Mucosa of stomach (tissue), 1 donor: ENCODE data around the gene SLC8A1.

ENCODE experiments used
- H3K27me3 ChIP-seq: one replicate; pipeline ENCODE4 v1.7.0; 2013; ENCODE audit warnings: mild to moderate bottlenecking, low read length; ENCODE audit not compliant: control insufficient read depth, insufficient read depth
- H3K36me3 ChIP-seq: one replicate; pipeline ENCODE4 v1.7.0; 2013; ENCODE audit warnings: low read length; ENCODE audit not compliant: control insufficient read depth, insufficient read depth
- H3K4me1 ChIP-seq: one replicate; pipeline ENCODE4 v1.7.0; 2013; ENCODE audit warnings: mild to moderate bottlenecking, low read length; ENCODE audit not compliant: control insufficient read depth, insufficient read depth
- H3K4me3 ChIP-seq: one replicate; pipeline ENCODE4 v1.7.0; 2013; ENCODE audit warnings: low read length
- H3K9ac ChIP-seq: one replicate; pipeline ENCODE4 v1.7.0; 2013; ENCODE audit warnings: mild to moderate bottlenecking, low read length, moderate library complexity
- H3K9me3 ChIP-seq: one replicate; pipeline ENCODE4 v1.7.0; 2013; ENCODE audit warnings: mild to moderate bottlenecking, low read length, moderate library complexity; ENCODE audit not compliant: control insufficient read depth
- donor health status: Pancreatic carcinoma.

SLC8A1 gene

DNA sequence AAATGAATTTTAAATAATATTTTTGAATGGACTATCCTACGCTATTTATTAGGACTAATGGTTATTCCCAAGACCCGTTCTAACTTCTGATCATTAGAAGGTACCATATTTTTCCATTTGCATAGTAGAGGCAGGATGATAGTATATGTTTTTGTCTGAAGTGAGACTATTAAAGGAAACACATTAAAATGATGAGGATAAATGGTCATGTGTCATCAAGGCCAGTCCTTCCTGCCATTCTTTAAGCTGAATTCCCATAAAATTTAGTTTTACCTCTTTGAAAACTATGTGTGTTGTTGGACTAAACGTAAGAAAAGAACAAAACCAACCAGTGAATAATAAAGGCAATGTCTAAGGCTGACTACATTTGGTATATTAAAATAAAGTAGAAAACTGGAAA, 121.8 kb downstream of the SLC8A1 start:
- Histone ChIP-seq H3K9me3 (no peaks in the 10 kb centered on the region), H3K27me3 (no peaks in the 10 kb centered on the region), H3K4me3 (no peak overlapping the region), H3K4me1 (no peaks in the 10 kb centered on the region), H3K9ac (no peak overlapping the region), H3K36me3 (no peaks in the 10 kb centered on the region)

DNA sequence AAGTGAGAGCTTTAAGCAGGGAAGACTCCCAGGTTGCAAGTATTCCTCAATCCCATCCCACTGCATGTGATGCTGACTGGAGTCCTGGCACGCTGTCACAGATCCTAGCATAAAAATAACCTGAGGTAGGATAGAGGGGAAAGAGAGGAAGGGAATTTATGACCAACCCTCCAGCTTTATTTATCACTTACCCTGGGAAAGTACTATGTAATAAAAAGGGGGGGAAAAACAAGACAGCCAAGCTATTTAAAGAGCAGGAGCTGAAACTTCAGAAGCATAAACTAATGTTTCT, 122.2 kb downstream of the SLC8A1 start:
- no peaks in the 10 kb centered on the region for H3K4me1 ChIP-seq
- no peaks in the 10 kb centered on the region for H3K9me3 ChIP-seq
- H3K27me3 ChIP-seq = no peaks in the 10 kb centered on the region
- H3K36me3 ChIP-seq = no peaks in the 10 kb centered on the region
- H3K4me3 ChIP-seq = no peak overlapping the region
- no peak overlapping the region for H3K9ac ChIP-seq

DNA sequence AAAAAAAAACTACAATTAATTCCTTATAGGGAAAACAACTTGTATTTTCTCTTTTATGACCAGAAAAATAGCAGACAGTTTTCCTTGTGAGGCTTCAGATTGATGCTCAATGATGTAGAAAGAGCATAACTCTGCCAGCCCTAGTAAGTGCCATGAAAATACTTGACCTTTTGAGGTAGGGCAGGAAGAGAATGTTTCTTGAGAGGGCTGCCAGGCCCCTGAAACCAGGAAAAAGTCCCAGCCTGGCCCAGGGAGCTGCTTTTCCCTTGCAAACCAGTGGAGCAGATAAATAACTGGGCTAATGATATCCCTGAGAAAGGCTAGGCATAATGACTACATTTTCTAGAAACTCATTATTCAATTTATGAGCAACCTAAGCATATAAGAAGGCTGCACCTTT, 126.8 kb downstream of the SLC8A1 start:
- Histone ChIP-seq H3K4me1 (no peaks in the 10 kb centered on the region), H3K36me3 (no peaks in the 10 kb centered on the region)

DNA sequence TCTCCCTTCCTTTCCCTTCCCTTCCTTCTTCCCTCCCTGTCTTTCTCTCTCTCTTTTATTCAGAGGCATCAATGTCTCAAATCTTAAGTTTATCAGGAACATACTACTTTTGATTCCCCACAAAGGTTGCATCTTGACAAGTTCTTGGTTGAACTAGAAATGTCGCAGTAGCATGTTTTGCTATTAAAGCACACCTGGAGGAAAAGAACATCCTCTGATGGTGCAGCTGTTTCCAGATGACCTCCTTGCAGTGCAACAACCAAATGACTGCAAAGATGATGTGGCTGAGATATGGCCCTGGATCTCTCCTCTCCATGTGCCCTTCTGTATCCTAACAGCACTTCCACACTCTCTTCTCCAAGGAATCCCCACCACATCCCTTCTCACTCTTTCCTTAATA, 127.2 kb downstream of the SLC8A1 start:
- H3K9me3 ChIP-seq = no peaks in the 10 kb centered on the region
- H3K4me3 ChIP-seq = no peak overlapping the region
- no peaks in the 10 kb centered on the region for H3K4me1 ChIP-seq

More for the DNA sequence above, 126.8 kb downstream of the SLC8A1 start:
- no peak overlapping the region for H3K4me3 ChIP-seq
- no peak overlapping the region for H3K9ac ChIP-seq
- no peaks in the 10 kb centered on the region for H3K27me3 ChIP-seq
- H3K9me3 ChIP-seq = no peaks in the 10 kb centered on the region

DNA sequence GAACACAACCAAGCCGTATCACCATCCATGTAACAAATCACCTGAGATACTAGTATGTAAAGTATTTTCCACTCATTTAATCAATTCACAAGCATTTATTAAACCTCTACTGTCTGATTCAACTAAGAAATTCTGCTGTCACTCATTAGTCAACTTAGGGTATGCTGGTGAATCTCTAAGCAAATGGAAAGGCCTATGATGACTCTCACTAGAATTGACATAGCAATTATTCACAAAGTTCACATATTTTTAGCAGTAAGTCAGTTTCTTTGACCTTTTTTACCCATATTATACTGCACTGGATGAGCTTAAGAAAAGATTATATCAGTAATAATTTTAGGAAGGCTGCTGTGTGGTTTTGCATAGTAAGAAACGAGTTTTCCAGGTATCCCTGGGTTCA, 130.1 kb downstream of the SLC8A1 start:
- Histone ChIP-seq H3K9ac (no peak overlapping the region), H3K4me1 (no peaks in the 10 kb centered on the region), H3K27me3 (no peaks in the 10 kb centered on the region), H3K4me3 (no peak overlapping the region), H3K9me3 (no peaks in the 10 kb centered on the region), H3K36me3 (no peaks in the 10 kb centered on the region)

More for the DNA sequence above, 127.2 kb downstream of the SLC8A1 start:
- H3K27me3 ChIP-seq = no peaks in the 10 kb centered on the region
- no peaks in the 10 kb centered on the region for H3K36me3 ChIP-seq
- H3K9ac ChIP-seq = no peak overlapping the region

DNA sequence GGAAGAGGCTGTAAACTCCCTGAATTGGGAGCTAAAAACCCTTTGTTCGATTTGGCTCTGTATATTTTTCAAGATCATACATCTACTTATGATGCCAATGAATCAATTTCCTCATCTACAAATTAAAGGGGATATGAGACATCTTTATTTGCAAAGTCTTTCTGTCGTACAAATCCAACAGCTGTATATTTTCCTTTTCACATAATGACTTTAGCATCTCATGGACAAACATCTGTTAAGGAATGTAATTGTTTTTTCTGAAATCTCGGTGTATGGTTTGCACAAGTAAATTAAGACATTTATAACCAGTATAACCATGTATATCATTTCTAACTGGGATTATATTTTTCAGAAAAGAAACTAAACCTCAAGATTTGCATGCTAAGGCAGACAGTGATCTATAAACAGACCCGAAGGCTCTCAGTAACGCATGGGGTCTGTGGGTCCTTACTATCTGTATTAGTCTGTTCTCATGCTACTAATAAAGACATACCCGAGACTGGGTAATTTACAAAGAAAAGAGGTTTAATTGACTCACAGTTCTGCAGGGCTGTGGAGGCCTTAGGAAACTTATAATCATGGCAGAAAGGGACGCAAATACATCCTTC, 130.8 kb downstream of the SLC8A1 start:
- no peak overlapping the region for H3K4me3 ChIP-seq
- no peaks in the 10 kb centered on the region for H3K36me3 ChIP-seq
- H3K4me1 ChIP-seq = no peaks in the 10 kb centered on the region
- no peaks in the 10 kb centered on the region for H3K27me3 ChIP-seq
- H3K9me3 ChIP-seq = no peaks in the 10 kb centered on the region
- H3K9ac ChIP-seq = no peak overlapping the region

DNA sequence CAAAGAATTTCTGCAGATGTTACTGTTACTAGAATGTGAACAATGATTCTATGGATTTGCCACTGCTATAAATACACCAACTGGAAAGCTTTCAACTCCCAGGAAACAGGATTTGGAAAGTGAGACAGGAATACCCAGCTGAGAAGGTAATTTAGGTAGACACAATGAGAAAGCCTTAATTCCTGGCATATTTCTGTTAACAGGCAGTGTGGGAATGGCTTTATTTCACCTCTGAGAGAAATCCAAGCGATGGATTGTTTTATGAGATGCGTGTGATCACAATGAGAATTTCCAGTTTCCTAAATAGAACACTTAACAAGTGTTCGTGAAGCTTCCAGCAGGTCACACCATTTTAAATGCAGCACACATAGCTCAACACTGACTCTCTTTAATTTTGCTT, 133.0 kb downstream of the SLC8A1 start:
- no peak overlapping the region for H3K9ac ChIP-seq
- no peaks in the 10 kb centered on the region for H3K27me3 ChIP-seq
- no peak overlapping the region for H3K4me3 ChIP-seq
- no peaks in the 10 kb centered on the region for H3K4me1 ChIP-seq
- H3K9me3 ChIP-seq = no peaks in the 10 kb centered on the region
- no peaks in the 10 kb centered on the region for H3K36me3 ChIP-seq

DNA sequence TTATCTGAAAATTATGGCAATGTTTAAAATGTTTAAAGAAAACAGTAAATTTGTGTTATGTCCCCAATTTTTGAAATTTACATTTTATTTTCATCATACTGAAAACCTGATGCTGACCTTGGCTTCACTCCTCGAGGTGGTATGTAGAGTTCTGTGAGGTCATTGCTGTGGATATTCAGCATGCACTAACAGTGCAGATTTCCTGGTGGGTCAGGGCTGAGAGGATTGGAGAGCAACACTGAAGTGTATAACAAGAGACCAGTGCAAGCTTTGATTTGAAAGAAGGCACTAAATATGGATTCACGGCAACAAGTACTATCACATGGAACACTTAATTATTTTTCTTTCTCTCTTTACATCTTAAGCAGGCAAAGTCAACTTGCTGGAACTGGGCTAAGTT, 134.1 kb downstream of the SLC8A1 start:
- Histone ChIP-seq H3K27me3 (no peaks in the 10 kb centered on the region), H3K9me3 (no peaks in the 10 kb centered on the region), H3K4me1 (no peaks in the 10 kb centered on the region), H3K36me3 (no peaks in the 10 kb centered on the region), H3K9ac (no peak overlapping the region), H3K4me3 (no peak overlapping the region)

DNA sequence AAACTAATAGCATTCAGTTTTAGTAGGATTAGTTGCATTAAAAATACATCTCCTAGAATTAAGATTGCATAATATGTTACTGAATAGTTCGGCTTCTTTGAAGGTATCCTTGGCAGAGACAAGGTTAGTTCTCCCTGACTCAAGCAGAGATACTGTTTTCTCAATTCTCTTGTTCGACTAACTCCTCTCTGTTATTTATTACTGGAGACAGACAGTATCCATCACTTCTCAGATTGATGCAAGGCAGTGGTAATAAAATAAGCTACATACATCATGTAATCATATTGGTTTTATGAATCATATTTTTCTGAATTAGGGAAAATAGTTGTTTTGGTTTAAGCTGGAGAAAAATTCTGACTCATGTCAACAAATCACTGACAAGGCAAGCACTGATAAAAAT, 134.8 kb downstream of the SLC8A1 start:
- no peak overlapping the region for H3K4me3 ChIP-seq
- no peaks in the 10 kb centered on the region for H3K4me1 ChIP-seq

DNA sequence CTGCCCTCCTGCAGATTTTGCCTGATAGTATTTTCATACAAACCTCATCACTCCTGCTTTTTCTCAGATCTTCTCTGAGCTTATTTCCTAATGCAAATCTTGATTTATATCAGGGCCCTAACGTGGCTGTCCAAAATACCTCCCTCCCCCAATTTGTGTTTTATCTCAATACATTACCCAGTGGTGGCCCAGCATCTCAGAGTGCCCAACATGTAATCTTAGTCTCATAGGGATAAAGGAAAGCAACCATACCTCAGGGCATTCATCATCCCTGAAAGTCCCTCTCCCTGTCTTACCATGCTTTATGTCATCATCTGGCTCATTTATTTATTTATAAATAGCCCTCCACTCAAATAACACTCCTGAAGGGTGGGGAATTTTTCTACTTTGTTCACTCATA, 135.3 kb downstream of the SLC8A1 start:
- Histone ChIP-seq H3K36me3 (no peaks in the 10 kb centered on the region), H3K9me3 (no peaks in the 10 kb centered on the region), H3K27me3 (no peaks in the 10 kb centered on the region), H3K4me1 (no peaks in the 10 kb centered on the region), H3K9ac (no peak overlapping the region), H3K4me3 (no peak overlapping the region)

More for the DNA sequence above, 134.8 kb downstream of the SLC8A1 start:
- Histone ChIP-seq H3K36me3 (no peaks in the 10 kb centered on the region), H3K9me3 (no peaks in the 10 kb centered on the region), H3K27me3 (no peaks in the 10 kb centered on the region), H3K9ac (no peak overlapping the region)

DNA sequence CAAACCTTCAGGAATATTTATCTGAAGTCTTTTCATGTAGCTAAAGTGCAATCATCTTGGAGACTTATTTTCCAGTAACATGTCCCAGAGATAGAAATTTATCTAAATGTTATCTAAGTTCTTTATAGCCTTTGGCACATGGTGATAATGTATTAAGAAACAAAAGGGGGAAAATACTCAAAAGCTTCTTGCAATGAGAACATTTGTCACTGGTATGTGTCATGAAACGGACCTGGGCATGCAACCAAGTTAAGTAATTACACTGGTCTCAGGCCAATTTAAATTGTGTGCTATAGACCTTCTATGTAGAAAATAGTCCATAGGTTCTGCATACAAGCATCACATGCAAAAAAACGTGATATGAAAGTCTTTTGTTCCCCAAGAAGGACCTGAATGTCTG, 136.2 kb downstream of the SLC8A1 start:
- Histone ChIP-seq H3K9ac (no peak overlapping the region), H3K9me3 (no peaks in the 10 kb centered on the region), H3K36me3 (no peaks in the 10 kb centered on the region), H3K4me3 (no peak overlapping the region), H3K27me3 (no peaks in the 10 kb centered on the region), H3K4me1 (no peaks in the 10 kb centered on the region)

DNA sequence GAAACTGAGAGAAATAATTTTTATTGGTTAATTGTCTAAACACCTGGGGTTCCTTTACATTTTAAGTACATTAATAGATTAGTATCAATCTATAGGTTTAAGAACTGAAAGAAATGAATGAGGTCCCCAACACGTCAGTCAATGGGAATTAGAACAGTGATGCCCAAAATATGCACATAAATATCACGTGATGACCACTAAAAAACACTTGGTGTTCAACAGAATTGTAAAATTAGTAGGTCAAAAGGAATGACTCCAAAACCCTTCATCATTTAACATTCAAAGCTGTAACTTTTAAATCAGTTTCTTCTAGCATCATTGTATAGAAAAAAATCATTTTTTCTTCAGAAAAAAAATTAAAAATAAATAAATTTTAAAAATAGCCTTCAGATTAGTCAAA, 140.9 kb downstream of the SLC8A1 start:
- Histone ChIP-seq H3K9me3 (no peaks in the 10 kb centered on the region), H3K4me1 (no peaks in the 10 kb centered on the region), H3K27me3 (no peaks in the 10 kb centered on the region), H3K36me3 (no peaks in the 10 kb centered on the region), H3K4me3 (no peak overlapping the region), H3K9ac (no peak overlapping the region)

DNA sequence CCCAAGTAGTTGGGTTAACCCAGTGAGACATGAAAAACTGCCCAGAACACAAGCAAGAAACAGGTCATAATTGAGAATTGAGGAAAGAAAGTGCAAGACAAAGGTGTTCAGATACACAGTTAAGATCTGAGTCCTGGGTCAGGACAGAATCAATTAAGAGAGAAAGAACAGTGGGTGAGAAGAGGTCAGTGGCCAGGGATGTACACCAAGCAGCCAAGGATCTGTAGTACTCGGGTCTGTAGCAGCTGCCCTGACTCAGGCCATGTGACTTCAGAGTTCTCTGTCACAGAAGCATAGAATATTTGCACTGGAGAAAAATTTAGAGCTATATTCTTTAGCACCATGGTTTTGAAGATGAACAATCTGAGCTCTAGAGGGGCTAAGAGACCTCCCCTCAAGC, 141.6 kb downstream of the SLC8A1 start:
- Histone ChIP-seq H3K27me3 (no peaks in the 10 kb centered on the region), H3K36me3 (no peaks in the 10 kb centered on the region), H3K9me3 (no peaks in the 10 kb centered on the region), H3K4me1 (no peaks in the 10 kb centered on the region), H3K9ac (no peak overlapping the region), H3K4me3 (no peak overlapping the region)
